Fibroblast of skin of left quadriceps (primary cell): ENCODE measurements around the gene POC1A.

Experiments used
- DNase-seq, 2 experiments: peaks; one replicate each; pipeline ENCODE4 v3.0.0-alpha.2; 2013; ENCODE audit warnings: low read depth in 2 of 2

POC1A gene

DNA sequence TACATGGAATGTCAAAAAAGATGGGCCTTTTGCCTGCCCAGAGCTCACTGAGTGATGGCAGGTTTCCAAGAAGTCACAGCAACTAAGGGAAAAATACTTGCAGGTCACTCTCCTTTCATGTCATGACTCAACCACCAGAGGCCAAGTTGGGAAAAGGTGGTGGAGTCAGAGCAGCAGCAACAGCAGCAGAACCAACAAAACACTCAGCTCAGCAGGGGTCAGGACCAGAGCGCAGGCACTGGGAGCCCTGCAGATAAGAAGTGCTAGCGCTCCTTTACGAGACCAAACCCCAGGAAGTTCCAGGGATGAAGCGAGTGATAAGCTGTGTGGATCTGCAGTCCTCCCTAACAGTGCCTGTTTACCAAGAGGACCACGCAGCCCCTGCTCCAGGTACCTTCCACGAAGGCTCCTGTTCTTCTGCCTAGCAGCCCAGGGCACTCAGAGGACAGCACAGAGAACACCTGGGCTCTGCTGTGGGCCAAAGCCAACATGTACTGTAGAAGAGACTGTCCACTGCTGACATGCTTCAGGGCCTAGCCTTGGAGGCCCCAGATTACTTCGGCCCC, 26.0 kb downstream of the POC1A start:
- DNase-seq: peak in 1 of 2 experiments; percentile 7

GRCh38 chr3:52126500-52126899, 27.7 kb downstream of the POC1A start:
- DNase-seq: no peak

GRCh38 chr3:52126036-52126435, 28.2 kb downstream of the POC1A start:
- no peak for DNase-seq

- DNase-seq: no peak
Measured at GRCh38 chr3:52124766-52125165, 29.5 kb downstream of the POC1A start.

DNA sequence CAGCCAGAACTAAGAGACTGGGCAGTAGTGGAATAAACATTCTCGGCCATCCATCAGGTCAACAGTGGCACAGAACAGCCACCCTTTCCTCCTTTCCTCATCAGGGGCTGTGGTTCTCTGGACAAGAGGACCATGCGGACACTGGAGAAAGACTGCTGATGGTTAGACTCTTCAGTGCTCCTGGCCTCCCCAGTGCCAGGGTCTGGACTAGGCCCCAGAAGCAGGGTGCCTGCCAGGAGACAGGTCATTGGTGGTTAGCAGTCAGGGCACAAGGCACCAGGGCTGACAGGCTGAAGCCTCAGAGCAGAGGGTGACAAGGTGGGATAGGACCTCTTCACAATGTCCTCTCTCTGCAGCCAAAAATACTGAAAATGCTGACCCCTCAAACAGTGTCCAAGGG, 30.1 kb downstream of the POC1A start:
- DNase-seq: no peak

- peak in 1 of 2 experiments; percentile 23 for DNase-seq
Measured at GRCh38 chr3:52123106-52123725, 31.0 kb downstream of the POC1A start.

GRCh38 chr3:52122491-52122890, 31.7 kb downstream of the POC1A start:
- DNase-seq: no peak

- DNase-seq: no peak
Measured at GRCh38 chr3:52121813-52122212, 32.4 kb downstream of the POC1A start.

- no peak for DNase-seq
Measured at GRCh38 chr3:52121464-52121805, 32.8 kb downstream of the POC1A start.

GRCh38 chr3:52120556-52121463, 33.4 kb downstream of the POC1A start:
- no peak for DNase-seq

- no peak for DNase-seq
Measured at GRCh38 chr3:52119826-52120225, 34.4 kb downstream of the POC1A start.

GRCh38 chr3:52119099-52119498, 35.1 kb downstream of the POC1A start:
- no peak for DNase-seq

- DNase-seq: no peak
Measured at GRCh38 chr3:52118156-52118875, 35.9 kb downstream of the POC1A start.

GRCh38 chr3:52117537-52117936, 36.7 kb downstream of the POC1A start:
- no peak for DNase-seq

- DNase-seq: no peak
Measured at GRCh38 chr3:52112056-52112455, 42.2 kb downstream of the POC1A start.

GRCh38 chr3:52110502-52110901, 43.7 kb downstream of the POC1A start:
- no peak for DNase-seq

DNA sequence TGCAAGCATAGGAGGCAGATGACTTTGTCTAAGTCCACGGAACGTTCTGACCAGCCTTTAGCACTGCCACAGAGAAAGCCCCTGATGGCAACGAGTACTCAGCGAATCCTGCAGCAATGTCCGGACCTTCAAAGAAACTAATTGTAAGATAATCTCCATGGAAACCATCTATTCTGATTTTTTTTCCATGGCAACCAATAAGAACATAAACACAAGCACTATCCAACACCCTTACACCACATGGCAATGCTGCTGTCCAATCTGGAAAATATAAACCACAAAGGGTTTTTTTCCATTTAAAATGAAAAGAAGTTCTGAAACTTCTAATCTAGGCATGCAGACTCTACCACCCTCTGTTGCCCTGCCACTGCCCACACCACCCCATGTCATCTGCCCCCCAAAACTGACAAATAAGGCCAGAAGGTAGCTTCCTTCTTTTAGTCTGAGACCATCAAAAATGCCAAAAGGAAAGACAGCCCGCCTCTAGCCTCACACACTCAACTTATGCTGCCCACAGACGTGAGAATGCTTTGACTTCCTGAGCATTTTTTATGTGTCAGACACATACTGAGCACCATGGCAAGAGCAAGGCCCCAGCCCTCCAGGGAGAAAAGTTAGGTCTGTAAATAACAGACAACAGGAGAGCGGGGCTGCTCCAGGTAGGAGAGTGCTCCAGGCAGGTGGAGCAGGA, 44.5 kb downstream of the POC1A start:
- no peak for DNase-seq

DNA sequence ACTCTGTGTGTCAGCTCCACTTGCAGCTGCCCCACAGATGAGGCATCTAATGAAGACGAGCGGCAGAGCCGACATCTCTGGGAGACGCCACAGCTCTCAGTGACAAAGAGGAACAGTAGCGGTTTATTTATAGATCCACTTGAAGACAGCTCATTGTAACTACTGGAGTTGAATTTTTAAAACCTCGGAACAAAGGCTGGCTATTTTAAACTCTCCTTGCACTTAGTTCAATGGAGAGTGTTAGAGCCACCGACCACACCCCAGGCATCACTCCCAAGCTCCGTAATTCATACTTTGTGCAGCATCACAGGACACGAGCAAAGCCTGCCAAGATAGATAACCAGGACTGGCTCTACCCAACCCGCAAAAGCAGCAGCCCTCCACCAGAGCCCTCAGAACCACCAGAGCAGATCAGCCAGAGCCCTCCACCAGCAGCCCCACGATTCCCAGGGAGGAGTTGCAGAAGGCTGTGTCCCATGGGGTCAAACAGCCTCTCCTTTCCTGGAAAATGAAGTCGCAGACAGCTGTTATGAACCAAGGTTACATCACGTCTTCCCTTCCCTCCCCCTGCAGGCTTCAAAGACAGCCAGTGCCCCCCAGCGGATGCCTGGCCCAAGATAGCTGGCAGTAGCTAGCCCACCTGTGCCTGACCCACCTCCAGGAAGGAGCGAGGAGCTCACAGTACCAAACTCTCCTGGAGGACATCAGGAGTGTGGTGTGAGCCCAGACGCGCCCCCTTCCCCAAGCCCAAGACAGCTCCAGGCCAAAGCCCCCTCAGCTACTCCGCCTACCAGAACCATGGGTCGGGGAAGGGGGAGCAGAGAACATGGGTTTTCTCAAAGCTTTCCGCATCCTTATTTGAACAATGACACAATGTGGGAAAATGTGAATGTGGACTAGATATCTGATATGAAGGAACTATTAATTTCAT, 45.7 kb downstream of the POC1A start:
- DNase-seq: peak; percentile 36 to 49

- no peak for DNase-seq
Measured at GRCh38 chr3:52106951-52107611, 47.1 kb downstream of the POC1A start.
